Thyroid gland (tissue), 4 donors: ENCODE data around the gene NT5C1B.

Source experiments
- POLR2A ChIP-seq, 2 donors: fragments of 450-650 bp; IDR thresholded peaks; one replicate each; pipeline ENCODE4 v1.6.1; 2017; ENCODE audit warnings: antibody characterized with exemption in 2 of 2, mild to moderate bottlenecking in 2 of 2, moderate library complexity in 1 of 2
- TF ChIP-seq, protein P1 (sequence below), 6 experiments: fragments of 200-600 bp in 3 of 6; fragments of 450-650 bp in 3 of 6; sonication (generic) in 3 of 6; IDR thresholded peaks; one replicate each; pipeline ENCODE4 v1.5.1; 2016 to 2019; ENCODE audit warnings: antibody characterized with exemption in 6 of 6, mild to moderate bottlenecking in 2 of 6, inconsistent platforms in 1 of 6, moderate library complexity in 1 of 6

DNA sequence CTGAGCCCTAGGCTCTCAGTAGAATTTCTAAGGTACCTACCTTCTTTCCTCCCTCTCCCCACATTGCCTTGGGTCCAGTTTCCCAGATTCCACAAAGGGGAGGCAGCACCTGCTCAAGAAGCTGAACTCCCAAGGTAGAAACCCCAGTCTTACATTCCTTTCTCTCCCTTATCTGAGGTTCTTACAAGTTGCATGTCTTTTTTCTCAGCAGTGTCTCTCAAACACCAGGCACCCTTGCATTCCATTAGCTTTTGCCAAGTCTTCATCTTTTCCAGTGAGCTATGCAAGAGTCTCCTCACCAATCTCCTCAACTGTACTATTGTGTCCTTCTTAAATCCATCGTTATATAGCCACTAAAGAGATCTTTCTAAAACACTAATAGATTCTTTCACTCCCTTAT lies 4.1 kb upstream of the NT5C1B start:
- TF ChIP-seq, protein P1, sequence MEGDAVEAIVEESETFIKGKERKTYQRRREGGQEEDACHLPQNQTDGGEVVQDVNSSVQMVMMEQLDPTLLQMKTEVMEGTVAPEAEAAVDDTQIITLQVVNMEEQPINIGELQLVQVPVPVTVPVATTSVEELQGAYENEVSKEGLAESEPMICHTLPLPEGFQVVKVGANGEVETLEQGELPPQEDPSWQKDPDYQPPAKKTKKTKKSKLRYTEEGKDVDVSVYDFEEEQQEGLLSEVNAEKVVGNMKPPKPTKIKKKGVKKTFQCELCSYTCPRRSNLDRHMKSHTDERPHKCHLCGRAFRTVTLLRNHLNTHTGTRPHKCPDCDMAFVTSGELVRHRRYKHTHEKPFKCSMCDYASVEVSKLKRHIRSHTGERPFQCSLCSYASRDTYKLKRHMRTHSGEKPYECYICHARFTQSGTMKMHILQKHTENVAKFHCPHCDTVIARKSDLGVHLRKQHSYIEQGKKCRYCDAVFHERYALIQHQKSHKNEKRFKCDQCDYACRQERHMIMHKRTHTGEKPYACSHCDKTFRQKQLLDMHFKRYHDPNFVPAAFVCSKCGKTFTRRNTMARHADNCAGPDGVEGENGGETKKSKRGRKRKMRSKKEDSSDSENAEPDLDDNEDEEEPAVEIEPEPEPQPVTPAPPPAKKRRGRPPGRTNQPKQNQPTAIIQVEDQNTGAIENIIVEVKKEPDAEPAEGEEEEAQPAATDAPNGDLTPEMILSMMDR (IDR thresholded peaks at IDR 0.05), result no peak
- TF ChIP-seq POLR2A (IDR thresholded peaks at IDR 0.05), result no peak
